Nephron progenitor cell (in vitro differentiated cells): ENCODE data around the gene NRG2.

ENCODE experiments used
- DNase-seq: peaks from one replicate; pipeline ENCODE4 v3.0.0; 2021
- H3K27ac Mint-ChIP-seq: 2 replicates; pipeline ENCODE4 v1.8.0; 2021; ENCODE audit warnings: mild to moderate bottlenecking, moderate library complexity, mixed read lengths
- H3K27me3 Mint-ChIP-seq: 2 replicates; pipeline ENCODE4 v1.8.0; 2021; ENCODE audit warnings: mild to moderate bottlenecking, low read depth, mixed read lengths; ENCODE audit not compliant: poor library complexity
- H3K36me3 Mint-ChIP-seq: 2 replicates; pipeline ENCODE4 v1.8.0; 2021; ENCODE audit warnings: low read depth, mixed read lengths
- H3K4me1 Mint-ChIP-seq: 2 replicates; pipeline ENCODE4 v1.8.0; 2021; ENCODE audit warnings: mixed read lengths
- H3K4me3 Mint-ChIP-seq: 2 replicates; pipeline ENCODE4 v1.8.0; 2021; ENCODE audit warnings: mild to moderate bottlenecking, moderate library complexity, mixed read lengths
- H3K9me3 Mint-ChIP-seq: 2 replicates; pipeline ENCODE4 v1.8.0; 2021; ENCODE audit warnings: mild to moderate bottlenecking, moderate library complexity, mixed read lengths
- CTCF ChIP-seq: fragments of 200-600 bp; sonication (generic); IDR thresholded peaks from 2 replicates; pipeline ENCODE4 v1.5.0; 2021; ENCODE audit warnings: antibody characterized with exemption

Gene NRG2

GRCh38 chr5:139861021-139861888, 181.8 kb downstream of the NRG2 start:
- Mint-ChIP-seq H3K9me3 (no peaks in the 10 kb centered on the region), H3K4me3 (no peak overlapping the region), H3K4me1 (no peaks in the 10 kb centered on the region), H3K27ac (no peak overlapping the region), H3K27me3 (peaks cover 16% of the 10 kb centered on the region), H3K36me3 (no peaks in the 10 kb centered on the region)
- DNase-seq: no peak
- TF ChIP-seq CTCF: no peak

- H3K27me3 Mint-ChIP-seq: peaks cover 17% of the 10 kb centered on the region
- no peaks in the 10 kb centered on the region for H3K9me3 Mint-ChIP-seq
- H3K27ac Mint-ChIP-seq: no peak overlapping the region
- H3K36me3 Mint-ChIP-seq: no peaks in the 10 kb centered on the region
- DNase-seq: no peak
- no peak overlapping the region for H3K4me3 Mint-ChIP-seq
- no peak for TF ChIP-seq CTCF
- no peaks in the 10 kb centered on the region for H3K4me1 Mint-ChIP-seq
These were observed 184.1 kb downstream of the NRG2 start for GRCh38 chr5:139859013-139859412.

GRCh38 chr5:139856714-139857113, 186.4 kb downstream of the NRG2 start:
- Mint-ChIP-seq H3K27me3 (peaks cover 36% of the 10 kb centered on the region), H3K4me3 (no peak overlapping the region), H3K4me1 (no peaks in the 10 kb centered on the region), H3K36me3 (no peaks in the 10 kb centered on the region), H3K27ac (no peak overlapping the region), H3K9me3 (no peaks in the 10 kb centered on the region)
- DNase-seq: no peak
- TF ChIP-seq CTCF: no peak

- no peak for TF ChIP-seq CTCF
- no peak overlapping the region for H3K4me3 Mint-ChIP-seq
- H3K27me3 Mint-ChIP-seq: peaks cover 42% of the 10 kb centered on the region
- H3K27ac Mint-ChIP-seq: no peak overlapping the region
- H3K36me3 Mint-ChIP-seq: no peaks in the 10 kb centered on the region
- H3K4me1 Mint-ChIP-seq: no peaks in the 10 kb centered on the region
- DNase-seq: no peak
- H3K9me3 Mint-ChIP-seq: no peaks in the 10 kb centered on the region
These were observed 187.1 kb downstream of the NRG2 start for GRCh38 chr5:139855946-139856540.

GRCh38 chr5:139855451-139855850, 187.6 kb downstream of the NRG2 start:
- H3K36me3 Mint-ChIP-seq: no peaks in the 10 kb centered on the region
- H3K9me3 Mint-ChIP-seq: no peaks in the 10 kb centered on the region
- H3K27me3 Mint-ChIP-seq: peaks cover 42% of the 10 kb centered on the region
- no peak overlapping the region for H3K4me3 Mint-ChIP-seq
- TF ChIP-seq CTCF: no peak
- DNase-seq: no peak
- no peak overlapping the region for H3K27ac Mint-ChIP-seq
- no peaks in the 10 kb centered on the region for H3K4me1 Mint-ChIP-seq
